GM12891 (cell line): ENCODE measurements around the gene GPC5.

Experiments
- PAX5 ChIP-seq: IDR thresholded peaks from 2 replicates; pipeline ENCODE4 v1.6.1; 2011; ENCODE audit warnings: low read length, moderate library complexity, mild to moderate bottlenecking; ENCODE audit not compliant: insufficient read depth, severe bottlenecking
- POLR2A ChIP-seq: IDR thresholded peaks from 2 replicates; pipeline ENCODE4 v1.6.1; 2011; ENCODE audit warnings: low read depth, low read length, control low read depth
- POLR2AphosphoS5 ChIP-seq: IDR thresholded peaks from 2 replicates; pipeline ENCODE4 v1.6.1; 2011; ENCODE audit warnings: low read depth, low read length, control low read depth
- POU2F2 ChIP-seq: IDR thresholded peaks from 2 replicates; pipeline ENCODE4 v1.6.1; 2011; ENCODE audit warnings: low read depth, mild to moderate bottlenecking, control low read depth, low read length, moderate library complexity
- SPI1 ChIP-seq: IDR thresholded peaks from 2 replicates; pipeline ENCODE4 v1.6.1; 2011; ENCODE audit warnings: low read depth, low read length, control low read depth
- TAF1 ChIP-seq: IDR thresholded peaks from 2 replicates; pipeline ENCODE4 v1.6.1; 2011; ENCODE audit warnings: low read depth, low read length, control low read depth

DNA sequence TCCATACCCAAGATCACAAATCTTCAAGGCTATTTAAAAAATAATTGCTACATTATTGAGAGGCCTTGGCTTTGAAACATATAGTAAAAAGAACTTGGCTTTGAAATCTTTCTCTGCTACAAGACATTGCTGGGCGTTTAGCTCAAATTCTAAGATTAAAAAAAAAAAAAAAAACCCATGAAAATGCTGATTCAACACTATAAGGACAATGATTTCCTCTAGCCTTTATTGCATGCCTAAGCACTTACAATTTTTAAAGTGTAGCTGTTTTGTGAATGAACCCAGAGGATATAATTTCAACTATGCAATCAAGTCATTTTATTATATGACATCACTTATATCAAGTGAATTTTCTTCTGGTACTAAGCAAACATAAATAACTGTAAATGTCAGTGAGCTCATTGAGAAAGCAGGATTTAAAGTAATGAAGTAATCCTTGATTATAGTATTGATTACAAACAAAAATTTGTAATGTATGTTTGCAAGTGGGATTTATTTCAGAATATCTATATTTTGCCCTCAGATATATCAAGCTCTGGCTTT is 1488.2 kb downstream of the GPC5 start:
- no peak for TF ChIP-seq POLR2A
- no peak for TF ChIP-seq SPI1
- no peak for TF ChIP-seq POLR2AphosphoS5
- no peak for TF ChIP-seq POU2F2
- TF ChIP-seq TAF1, result no peak
- TF ChIP-seq PAX5, result no peak
